Kidney (tissue), 14 donors: ENCODE data around the gene CNNM2. TPM values are rescaled to one million over a fixed set of nuclear protein-coding genes. Genes with fewer than 3 reads are reported as not detected.

Source experiments
- DNase-seq, 5 donors: peaks; one replicate each; pipeline ENCODE4 v3.0.0-alpha.2; 2013 to 2020
- FAIRE-seq: peaks from 2 replicates; lab custom pipeline; 2012; peaks lifted over from hg19 to GRCh38; lab: Jason Lieb, UNC
- H3K27ac ChIP-seq, 2 donors: one replicate each; pipeline ENCODE4 v1.7.0; 2013; ENCODE audit warnings: low read depth in 2 of 2, low read length in 2 of 2, inconsistent platforms in 1 of 2
- H3K27me3 ChIP-seq: one replicate; pipeline ENCODE4 v1.7.1; 2013; ENCODE audit warnings: low read length, inconsistent platforms; ENCODE audit not compliant: control insufficient read depth, insufficient read depth
- H3K36me3 ChIP-seq, 3 donors: one replicate each; pipeline versions ENCODE4 v1.7.0 to v1.7.1; 2013; ENCODE audit warnings: low read length in 3 of 3, control low read depth in 1 of 3, inconsistent platforms in 1 of 3; ENCODE audit not compliant: insufficient read depth in 3 of 3, control insufficient read depth in 2 of 3
- H3K4me1 ChIP-seq, 3 donors: one replicate each; pipeline versions ENCODE4 v1.7.0 to v1.7.1; 2013; ENCODE audit warnings: low read length in 3 of 3, inconsistent platforms in 1 of 3, low read depth in 1 of 3; ENCODE audit not compliant: control insufficient read depth in 2 of 3, insufficient read depth in 2 of 3
- H3K4me3 ChIP-seq, 3 donors: one replicate each; pipeline versions ENCODE4 v1.7.0 to v1.8.1; 2013; ENCODE audit warnings: low read length in 3 of 3, control low read depth in 1 of 3, inconsistent platforms in 1 of 3
- H3K9ac ChIP-seq, 3 donors: one replicate each; pipeline versions ENCODE4 v1.7.0 to v1.7.1; 2013; ENCODE audit warnings: low read length in 3 of 3, control low read depth in 1 of 3, inconsistent platforms in 1 of 3
- H3K9me3 ChIP-seq, 3 donors: one replicate each; pipeline versions ENCODE4 v1.7.0 to v1.7.1; 2013; ENCODE audit warnings: low read length in 3 of 3, control low read depth in 1 of 3, inconsistent platforms in 1 of 3; ENCODE audit not compliant: control insufficient read depth in 2 of 3, insufficient read depth in 1 of 3
- intact Hi-C: fragments of 100-400 bp; cut with DNase I; formaldehyde crosslinking; loops from one replicate; pipeline ENCODE4 v1.11.1; 2022
- polyA plus RNA-seq: library from polyadenylated mRNA; stranded (reverse); fragments of 350-450 nt; fragmentation: Illumina TruSeq; extraction: RNeasy Lipid Tissue Mini Kit (QIAGEN cat#74804); gene quantifications from one replicate; pipeline ENCODE4 v1.2.3, GENCODE V29; 2014; ENCODE audit warnings: low read depth, low replicate concordance; ENCODE audit not compliant: insufficient read depth
- total RNA-seq: library from RNA; stranded (reverse); fragmentation: NEBNext Ultra II Directional; extraction: Animal tissue kit (Norgen Biotek cat#: 25700); gene quantifications from one replicate; pipeline ENCODE4 v1.2.1, GENCODE V29; 2021
- TF ChIP-seq, protein P1 (sequence below): IDR thresholded peaks from 3 replicates; pipeline ENCODE4 v1.5.1; 2012; ENCODE audit warnings: mild to moderate bottlenecking, moderate library complexity, borderline replicate concordance; ENCODE audit not compliant: insufficient read depth; ENCODE audit errors: extremely low read depth
- donor health status: control.
- donor health status: control.
- donor health status: control.
- donor health status: control.
- donor health status: control.
- donor health status: DM: yes; HTN: yes; CAD: no.
- donor health status: Normal renal cell carcinoma (clear cell type).

CNNM2 gene
- total and polyA plus RNA-seq, 2 donors from 2014 or later = 10.9 to 11.8 TPM

DNA sequence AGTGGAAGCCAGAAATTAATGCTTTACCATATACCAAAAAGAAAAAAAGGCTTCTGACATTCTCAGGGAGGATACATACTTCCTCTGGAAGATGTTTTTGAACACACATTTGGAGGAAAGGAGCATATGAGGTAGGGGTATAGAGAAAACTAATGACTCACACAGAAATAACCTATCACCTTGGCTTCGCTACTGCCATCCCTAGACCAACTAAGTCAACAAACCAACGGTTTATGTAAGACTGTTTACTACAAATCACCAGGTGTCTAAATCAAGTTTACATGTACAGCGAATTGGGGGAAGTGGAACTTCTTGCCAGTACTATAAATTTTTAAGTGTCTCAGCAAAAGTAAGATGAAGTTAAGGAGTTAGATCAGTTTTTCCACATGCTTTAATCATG lies 178.0 kb downstream of the CNNM2 start:
- FAIRE-seq (no peak), DNase-seq (no peak)
- peaks cover 7 to 56% (median 47%) of the 10 kb centered on the region in 3 donors for H3K36me3 ChIP-seq
- H3K27me3 ChIP-seq = no peaks in the 10 kb centered on the region
- TF ChIP-seq, protein P1, sequence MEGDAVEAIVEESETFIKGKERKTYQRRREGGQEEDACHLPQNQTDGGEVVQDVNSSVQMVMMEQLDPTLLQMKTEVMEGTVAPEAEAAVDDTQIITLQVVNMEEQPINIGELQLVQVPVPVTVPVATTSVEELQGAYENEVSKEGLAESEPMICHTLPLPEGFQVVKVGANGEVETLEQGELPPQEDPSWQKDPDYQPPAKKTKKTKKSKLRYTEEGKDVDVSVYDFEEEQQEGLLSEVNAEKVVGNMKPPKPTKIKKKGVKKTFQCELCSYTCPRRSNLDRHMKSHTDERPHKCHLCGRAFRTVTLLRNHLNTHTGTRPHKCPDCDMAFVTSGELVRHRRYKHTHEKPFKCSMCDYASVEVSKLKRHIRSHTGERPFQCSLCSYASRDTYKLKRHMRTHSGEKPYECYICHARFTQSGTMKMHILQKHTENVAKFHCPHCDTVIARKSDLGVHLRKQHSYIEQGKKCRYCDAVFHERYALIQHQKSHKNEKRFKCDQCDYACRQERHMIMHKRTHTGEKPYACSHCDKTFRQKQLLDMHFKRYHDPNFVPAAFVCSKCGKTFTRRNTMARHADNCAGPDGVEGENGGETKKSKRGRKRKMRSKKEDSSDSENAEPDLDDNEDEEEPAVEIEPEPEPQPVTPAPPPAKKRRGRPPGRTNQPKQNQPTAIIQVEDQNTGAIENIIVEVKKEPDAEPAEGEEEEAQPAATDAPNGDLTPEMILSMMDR = no peak
- H3K4me1 ChIP-seq = no peaks in the 10 kb centered on the region
- intact Hi-C loops = no loop called here
- no peak overlapping the region for H3K27ac ChIP-seq
- H3K9me3 ChIP-seq = no peaks in the 10 kb centered on the region
- no peak overlapping the region for H3K9ac ChIP-seq
- H3K4me3 ChIP-seq = no peak overlapping the region

DNA sequence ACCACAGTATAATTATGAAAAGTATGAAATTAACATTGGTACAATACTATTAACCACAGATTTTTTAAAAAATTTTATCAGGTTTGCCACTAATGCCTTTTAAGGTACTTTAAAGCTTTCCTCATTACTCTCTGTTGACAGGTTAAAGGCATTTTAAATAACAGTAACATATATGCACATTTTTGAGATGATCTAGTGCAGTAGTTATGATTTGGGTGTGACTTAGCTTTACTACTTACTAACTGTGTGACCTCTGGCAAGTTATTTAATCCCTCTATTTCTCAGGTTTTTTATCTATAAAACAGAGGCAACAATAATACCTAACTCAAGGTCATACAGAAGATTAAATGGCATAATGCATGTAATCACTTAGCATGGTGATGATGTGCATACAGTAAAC lies 180.1 kb downstream of the CNNM2 start:
- FAIRE-seq (no peak), DNase-seq (no peak)
- H3K27ac ChIP-seq = no peak overlapping the region
- no peak overlapping the region for H3K9ac ChIP-seq
- H3K4me1 ChIP-seq = no peaks in the 10 kb centered on the region
- H3K9me3 ChIP-seq = no peaks in the 10 kb centered on the region
- no peak overlapping the region for H3K4me3 ChIP-seq
- peaks cover 3 to 45% (median 42%) of the 10 kb centered on the region in 3 donors for H3K36me3 ChIP-seq
- H3K27me3 ChIP-seq = no peaks in the 10 kb centered on the region
- intact Hi-C loops = no loop called here
- TF ChIP-seq, protein P1 = no peak

- Histone ChIP-seq H3K9me3 (no peaks in the 10 kb centered on the region), H3K9ac (no peak overlapping the region), H3K4me1 (no peaks in the 10 kb centered on the region), H3K27me3 (no peaks in the 10 kb centered on the region), H3K4me3 (no peak overlapping the region), H3K27ac (no peak overlapping the region), H3K36me3 (peaks cover 3 to 35% (median 33%) of the 10 kb centered on the region in 3 donors)
- DNase-seq (no peak), FAIRE-seq (no peak)
- intact Hi-C loops = no loop called here
- TF ChIP-seq, protein P1 = no peak
These were observed 182.5 kb downstream of the CNNM2 start for GRCh38 chr10:103100620-103101019.

GRCh38 chr10:103102195-103102594 lies 184.1 kb downstream of the CNNM2 start:
- DNase-seq (no peak), FAIRE-seq (no peak)
- H3K9ac ChIP-seq = no peak overlapping the region
- peaks cover 3 to 35% (median 28%) of the 10 kb centered on the region in 3 donors for H3K36me3 ChIP-seq
- intact Hi-C loops = no loop called here
- no peak overlapping the region for H3K27ac ChIP-seq
- no peaks in the 10 kb centered on the region for H3K9me3 ChIP-seq
- H3K4me3 ChIP-seq = no peak overlapping the region
- no peaks in the 10 kb centered on the region for H3K4me1 ChIP-seq
- H3K27me3 ChIP-seq = no peaks in the 10 kb centered on the region
- TF ChIP-seq, protein P1 = no peak
